WTC11 (cell line): ENCODE data around the gene PPIH.

ENCODE experiments used
- ATF1 ChIP-seq: sonication (generic); formaldehyde crosslinking; IDR thresholded peaks from 2 replicates; pipeline ENCODE4 v1.8.1; 2023; ENCODE audit warnings: mild to moderate bottlenecking, moderate library complexity, missing genetic modification reagents
- CREM ChIP-seq: sonication (generic); formaldehyde crosslinking; IDR thresholded peaks from 2 replicates; pipeline ENCODE4 v1.8.1; 2022; ENCODE audit warnings: mild to moderate bottlenecking, missing genetic modification reagents, moderate library complexity
- CTCF ChIP-seq: fragments of 200-600 bp; IDR thresholded peaks from 2 replicates; pipeline ENCODE4 v1.8.0; 2022; ENCODE audit warnings: antibody characterized with exemption
- E2F5 ChIP-seq: sonication (generic); formaldehyde crosslinking; IDR thresholded peaks from 2 replicates; pipeline ENCODE4 v1.8.1; 2022; ENCODE audit warnings: mild to moderate bottlenecking, moderate library complexity, missing genetic modification reagents
- KAT7 ChIP-seq: sonication (generic); formaldehyde crosslinking; IDR thresholded peaks from 2 replicates; pipeline ENCODE4 v1.8.1; 2023; ENCODE audit warnings: missing genetic modification reagents, mild to moderate bottlenecking, borderline replicate concordance
- MAX ChIP-seq: sonication (generic); formaldehyde crosslinking; IDR thresholded peaks from 2 replicates; pipeline ENCODE4 v1.8.0; 2022; ENCODE audit warnings: mild to moderate bottlenecking, missing genetic modification reagents
- SP1 ChIP-seq: sonication (generic); formaldehyde crosslinking; conservative IDR thresholded peaks from 2 replicates; pipeline ENCODE4 v1.8.1; 2022; ENCODE audit warnings: missing genetic modification reagents
- TCF7 ChIP-seq: sonication (generic); formaldehyde crosslinking; IDR thresholded peaks from 2 replicates; pipeline ENCODE4 v1.8.0; 2022; ENCODE audit warnings: mild to moderate bottlenecking, low read depth, missing genetic modification reagents, moderate library complexity
- USF2 ChIP-seq: sonication (generic); formaldehyde crosslinking; IDR thresholded peaks from 2 replicates; pipeline ENCODE4 v1.8.1; 2023; ENCODE audit warnings: mild to moderate bottlenecking, missing genetic modification reagents, moderate library complexity
- ZNF138 ChIP-seq: sonication (generic); formaldehyde crosslinking; conservative IDR thresholded peaks from 2 replicates; pipeline ENCODE4 v1.8.1; 2022; ENCODE audit warnings: mild to moderate bottlenecking, moderate library complexity, missing genetic modification reagents

GRCh38 chr1:42682739-42683531 is 24.7 kb downstream of the PPIH start:
- no peak for TF ChIP-seq CTCF
- TF ChIP-seq USF2 (CRISPR knock-in tag): peak; percentile 63
- TF ChIP-seq MAX (CRISPR knock-in tag): peak; percentile 82; the same call in 1 of the 2 replicates
- no peak for TF ChIP-seq TCF7 (CRISPR knock-in tag)
- 0 out of 2 replicates have a peak, but pooled peaks have one; percentile 91 for TF ChIP-seq KAT7
- TF ChIP-seq CREM (CRISPR knock-in tag): no peak
- no peak for TF ChIP-seq ATF1 (CRISPR knock-in tag)
- TF ChIP-seq E2F5 (CRISPR knock-in tag): no peak
- TF ChIP-seq SP1 (CRISPR knock-in tag): peak; percentile 55; the same call in 1 of the 2 replicates
- no peak for TF ChIP-seq ZNF138 (CRISPR knock-in tag)
